HCT116 (cell line): Measurements from ENCODE around the gene KRT12. TPM values are rescaled to one million over a fixed set of nuclear protein-coding genes. Genes with fewer than 3 reads are reported as not detected.
A peak's percentile ranks its signal among the peaks of the same experiment; 100 is the strongest.

Experiments used
- ATAC-seq: fragments of 200-7000 bp; cut with Tn5 transposase; 2 replicates; pipeline ENCODE4 v1.9.1; 2020; ENCODE audit warnings: mild to moderate bottlenecking, moderate library complexity
- BruUV-seq: library from RNA; stranded (reverse); fragments of 400-500 nt; replicated peaks from 2 replicates; lab custom pipeline; 2021; lab: Mats Ljungman, UMichigan
- CTCF ChIA-PET: fragments of 300-600 bp; sonication (Branson Sonifier 250); formaldehyde crosslinking; loops from one replicate; lab custom pipeline; 2021; ENCODE audit warnings: antibody characterized with exemption; lab: Charles Lee
- POLR2A ChIA-PET: fragments of 300-600, 350-600 bp; sonication (Branson Sonifier 250); formaldehyde crosslinking; loops from one replicate; lab custom pipeline; 2021; ENCODE audit warnings: antibody characterized with exemption; lab: Charles Lee
- RAD21 ChIA-PET, 2 experiments: fragments of 300-600 bp; sonication (Branson Sonifier 250); formaldehyde crosslinking; loops; one replicate each; lab custom pipeline; 2023; ENCODE audit warnings: low total read pairs in 2 of 2; ENCODE audit not compliant: uncharacterized antibody in 2 of 2, unreplicated experiment in 2 of 2, low non-redundant PET in 1 of 2; lab: Charles Lee
- DNase-seq: peaks from one replicate; pipeline ENCODE4 v3.0.0-alpha.2; 2010; ENCODE audit warnings: low read depth, low spot score
- H2AFZ ChIP-seq: fragments of 200-600 bp; shearing (Covaris generic), sonication (generic); 2 replicates; pipeline ENCODE4 v1.6.1; 2017; ENCODE audit warnings: low read depth, mixed run types, mixed read lengths, antibody characterized with exemption, low read length; ENCODE audit not compliant: poor library complexity, severe bottlenecking
- H3K27ac ChIP-seq: 2 replicates; pipeline ENCODE4 v1.5.1; 2012; ENCODE audit warnings: low read depth, low read length
- H3K27me3 ChIP-seq: fragments of 200-600 bp; sonication (generic); 2 replicates; pipeline ENCODE4 v1.6.1; 2016; ENCODE audit warnings: mixed run types, low read length, mixed read lengths; ENCODE audit not compliant: insufficient read depth
- H3K36me3 ChIP-seq, 2 experiments: fragments of 200-500 bp in 1 of 2; fragments of 200-600 bp in 1 of 2; sonication (Bioruptor generic) in 1 of 2; sonication (generic) in 1 of 2; 2 replicates each; pipeline versions ENCODE4 v1.5.1 to v1.6.1; 2014 to 2016; ENCODE audit warnings: low read length in 2 of 2, inconsistent platforms in 1 of 2, mixed read lengths in 1 of 2, mixed run types in 1 of 2; ENCODE audit not compliant: insufficient read depth in 2 of 2, control insufficient read depth in 1 of 2
- H3K4me1 ChIP-seq, 2 experiments: fragments of 200-600 bp in 1 of 2; sonication (generic) in 1 of 2; 2 replicates each; pipeline versions ENCODE4 v1.5.1 to v1.6.1; 2012 to 2017; ENCODE audit warnings: low read length in 2 of 2, inconsistent platforms in 1 of 2, mild to moderate bottlenecking in 1 of 2, mixed read lengths in 1 of 2, mixed run types in 1 of 2, moderate library complexity in 1 of 2; ENCODE audit not compliant: insufficient read depth in 2 of 2, control insufficient read depth in 1 of 2
- H3K4me2 ChIP-seq: fragments of 200-600 bp; sonication (generic); 2 replicates; pipeline ENCODE4 v1.6.1; 2017; ENCODE audit warnings: mixed run types, low read length, mixed read lengths
- H3K4me3 ChIP-seq, 2 experiments: fragments of 200-600 bp in 1 of 2; sonication (generic) in 1 of 2; replicated peaks in 1 of 2; 2 replicates each; pipeline ENCODE4 v1.5.1; 2011 to 2016; ENCODE audit warnings: low read length in 2 of 2, control low read depth in 1 of 2, low read depth in 1 of 2, mild to moderate bottlenecking in 1 of 2, mixed read lengths in 1 of 2, mixed run types in 1 of 2
- H3K79me2 ChIP-seq: fragments of 200-600 bp; sonication (generic); 2 replicates; pipeline ENCODE4 v1.6.1; 2017; ENCODE audit warnings: mild to moderate bottlenecking, mixed run types, low read length, moderate library complexity, mixed read lengths; ENCODE audit not compliant: insufficient read depth
- H3K9ac ChIP-seq: fragments of 200-600 bp; sonication (generic); 2 replicates; pipeline ENCODE4 v1.6.1; 2016; ENCODE audit warnings: low read length, mixed read lengths
- H3K9me2 ChIP-seq: fragments of 200-600 bp; sonication (generic), shearing (Covaris generic); 2 replicates; pipeline ENCODE4 v1.6.1; 2017; ENCODE audit warnings: mixed run types, mild to moderate bottlenecking, moderate library complexity; ENCODE audit not compliant: insufficient read depth
- H3K9me3 ChIP-seq, 2 experiments: fragments of 200-500 bp in 1 of 2; fragments of 200-600 bp in 1 of 2; sonication (Bioruptor generic) in 1 of 2; sonication (generic) in 1 of 2; 2 replicates each; pipeline ENCODE4 v1.6.1; 2014 to 2017; ENCODE audit warnings: low read length in 2 of 2, mixed read lengths in 2 of 2, inconsistent platforms in 1 of 2, low read depth in 1 of 2, mild to moderate bottlenecking in 1 of 2, mixed run types in 1 of 2, moderate library complexity in 1 of 2; ENCODE audit not compliant: control insufficient read depth in 1 of 2, insufficient read depth in 1 of 2
- H4K20me1 ChIP-seq: fragments of 200-600 bp; sonication (generic), shearing (Covaris generic); 2 replicates; pipeline ENCODE4 v1.6.1; 2017; ENCODE audit warnings: mixed run types, mild to moderate bottlenecking, moderate library complexity; ENCODE audit not compliant: insufficient read depth
- CEBPB ChIP-seq: IDR thresholded peaks from 2 replicates; pipeline ENCODE4 v1.6.1; 2012; ENCODE audit warnings: low read depth
- FOSL1 ChIP-seq: IDR thresholded peaks from 2 replicates; pipeline ENCODE4 v1.6.1; 2012; ENCODE audit warnings: low read depth
- TCF7L2 ChIP-seq: IDR thresholded peaks from 2 replicates; pipeline ENCODE4 v1.7.0; 2011; ENCODE audit warnings: borderline replicate concordance, inconsistent platforms; ENCODE audit not compliant: insufficient read depth, insufficient read length; ENCODE audit errors: extremely low read depth
- intact Hi-C: fragments of 100-400 bp; cut with micrococcal nuclease; formaldehyde crosslinking; loops from 2 replicates; pipeline ENCODE4 v1.10.0; 2022
- total RNA-seq: library from RNA; stranded (reverse); gene quantifications from one replicate; pipeline ENCODE4 v1.2.1, GENCODE V29; 2021; ENCODE audit not compliant: unreplicated experiment
- TF ChIP-seq, protein P1 (sequence below): IDR thresholded peaks from 2 replicates; pipeline ENCODE4 v1.6.1; 2011; ENCODE audit warnings: mild to moderate bottlenecking, low read length, moderate library complexity; ENCODE audit not compliant: insufficient replicate concordance; ENCODE audit errors: extremely low read depth

Gene KRT12
- total RNA-seq, 1 experiment from 2014 or later, result not detected

DNA sequence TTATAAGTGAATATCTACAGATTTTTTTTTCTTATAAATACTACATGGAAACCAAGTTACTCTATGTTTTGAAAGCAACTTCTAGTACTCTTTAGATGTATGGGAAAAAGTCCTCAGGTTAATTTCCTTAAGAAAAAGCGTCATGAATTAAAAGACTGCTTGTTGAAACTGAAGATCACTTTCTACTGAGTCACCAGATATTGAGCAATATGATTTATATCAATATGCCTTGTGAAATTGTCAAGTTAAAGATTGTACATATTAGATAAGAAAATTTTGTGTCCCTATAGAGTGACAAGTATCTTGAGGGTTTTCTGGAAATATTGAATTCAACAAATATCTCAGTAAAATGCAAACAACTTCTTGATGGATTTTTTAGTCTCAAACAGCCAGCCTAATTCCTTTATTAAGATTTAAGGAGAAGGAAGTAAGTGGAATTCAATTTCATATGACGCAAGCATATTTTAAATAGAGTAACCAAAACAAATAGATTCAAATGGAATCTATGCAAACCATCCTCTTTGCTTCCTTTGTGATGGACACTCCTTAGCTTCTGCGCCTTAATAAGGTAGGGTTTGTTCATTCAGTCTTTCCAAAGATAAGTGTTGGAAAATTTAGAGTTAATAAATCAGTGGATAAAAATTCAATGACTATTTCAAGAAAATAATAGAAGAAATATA lies 16.6 kb downstream of the KRT12 start:
- no TSS peak for BruUV-seq
- no peak overlapping the region for H3K27ac ChIP-seq
- no peaks in the 10 kb centered on the region for H4K20me1 ChIP-seq
- ATAC-seq (no peak), DNase-seq (no peak)
- H3K79me2 ChIP-seq, result no peaks in the 10 kb centered on the region
- peaks cover 11 to 38% of the 10 kb centered on the region in 2 experiments for H3K4me1 ChIP-seq
- no peak overlapping the region for H3K4me3 ChIP-seq
- no peaks in the 10 kb centered on the region for H3K9me3 ChIP-seq
- H3K9ac ChIP-seq, result no peak overlapping the region
- ChIA-PET CTCF (no interaction called here), RAD21 (no interaction called here), POLR2A (no interaction called here)
- intact Hi-C loops, result no loop called here
- no peaks in the 10 kb centered on the region for H3K27me3 ChIP-seq
- H3K9me2 ChIP-seq, result no peaks in the 10 kb centered on the region
- TF ChIP-seq FOSL1, result 0 out of 2 replicates have a peak, but pooled peaks have one; percentile 10
- TF ChIP-seq CEBPB, result peak; percentile 83; the same call in 1 of the 2 replicates
- TF ChIP-seq, protein P1, sequence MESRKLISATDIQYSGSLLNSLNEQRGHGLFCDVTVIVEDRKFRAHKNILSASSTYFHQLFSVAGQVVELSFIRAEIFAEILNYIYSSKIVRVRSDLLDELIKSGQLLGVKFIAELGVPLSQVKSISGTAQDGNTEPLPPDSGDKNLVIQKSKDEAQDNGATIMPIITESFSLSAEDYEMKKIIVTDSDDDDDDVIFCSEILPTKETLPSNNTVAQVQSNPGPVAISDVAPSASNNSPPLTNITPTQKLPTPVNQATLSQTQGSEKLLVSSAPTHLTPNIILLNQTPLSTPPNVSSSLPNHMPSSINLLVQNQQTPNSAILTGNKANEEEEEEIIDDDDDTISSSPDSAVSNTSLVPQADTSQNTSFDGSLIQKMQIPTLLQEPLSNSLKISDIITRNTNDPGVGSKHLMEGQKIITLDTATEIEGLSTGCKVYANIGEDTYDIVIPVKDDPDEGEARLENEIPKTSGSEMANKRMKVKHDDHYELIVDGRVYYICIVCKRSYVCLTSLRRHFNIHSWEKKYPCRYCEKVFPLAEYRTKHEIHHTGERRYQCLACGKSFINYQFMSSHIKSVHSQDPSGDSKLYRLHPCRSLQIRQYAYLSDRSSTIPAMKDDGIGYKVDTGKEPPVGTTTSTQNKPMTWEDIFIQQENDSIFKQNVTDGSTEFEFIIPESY, result no peak
- H2AFZ ChIP-seq, result no peak overlapping the region
- no peaks in the 10 kb centered on the region for H3K36me3 ChIP-seq
- no peak overlapping the region for H3K4me2 ChIP-seq

DNA sequence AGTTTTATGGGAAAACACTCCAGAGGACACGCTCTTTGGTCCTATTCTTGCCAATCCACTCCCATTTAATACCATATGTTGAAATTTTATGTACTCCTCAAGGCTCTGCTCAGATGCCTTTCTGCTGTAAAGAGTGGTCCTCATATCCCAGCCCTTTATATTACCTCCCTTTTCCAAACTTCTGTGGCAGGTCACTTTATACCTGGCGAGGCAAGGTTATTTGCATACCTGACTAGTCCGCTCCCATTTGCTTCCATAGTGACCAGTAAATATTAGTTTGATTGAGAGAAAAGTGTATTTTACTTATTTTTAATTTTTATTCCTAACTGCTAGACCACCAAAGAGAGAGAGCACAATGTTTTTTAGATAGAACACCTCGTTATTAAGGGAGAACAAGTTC lies 17.3 kb downstream of the KRT12 start:
- Histone ChIP-seq H3K27me3 (no peaks in the 10 kb centered on the region), H3K9ac (no peak overlapping the region), H3K9me3 (no peaks in the 10 kb centered on the region), H3K4me3 (no peak overlapping the region), H3K9me2 (no peaks in the 10 kb centered on the region), H3K79me2 (no peaks in the 10 kb centered on the region), H3K4me2 (no peak overlapping the region), H3K4me1 (peaks cover 7 to 31% of the 10 kb centered on the region in 2 experiments), H3K27ac (no peak overlapping the region), H4K20me1 (no peaks in the 10 kb centered on the region), H3K36me3 (no peaks in the 10 kb centered on the region), H2AFZ (no peak overlapping the region)
- no peak for TF ChIP-seq TCF7L2
- no peak for ATAC-seq
- CTCF ChIA-PET, result no interaction called here
- DNase-seq, result no peak
- POLR2A ChIA-PET, result no interaction called here
- no TSS peak for BruUV-seq
- RAD21 ChIA-PET, result no interaction called here
- intact Hi-C loops, result no loop called here
